ENCODE data around the gene TBL3. TPM values are rescaled to one million over a fixed set of nuclear protein-coding genes. Genes with fewer than 3 reads are reported as not detected.

Gene TBL3
- 45.9 and 54.2 TPM in 2 replicates for total RNA-seq

GRCh38 chr16:1971796-1972489, at the start of gene TBL3:
Gene TBL3, plus strand, starts transcription at chr16:1972053. Its CDS starts 112 bp downstream, at chr16:1972165.

GRCh38 chr16:1942810-1943726, 28.8 kb upstream of the TBL3 start, which contains the start of gene MSRB1:
Gene MSRB1, minus strand, starts transcription at chr16:1943199. Its CDS starts 43 bp downstream, at chr16:1943156.

GRCh38 chr16:1959269-1960039, 12.4 kb upstream of the TBL3 start, which contains the start of gene NDUFB10:
Gene NDUFB10, plus strand, starts transcription at chr16:1959538. Its CDS starts 87 bp downstream, at chr16:1959625.

GRCh38 chr16:1964506-1965395, 7.1 kb upstream of the TBL3 start, which contains the start of gene RPS2:
Gene RPS2, minus strand, starts transcription at chr16:1964826. Its CDS starts 201 bp downstream, at chr16:1964625.

GRCh38 chr16:1966460-1966859, 5.4 kb upstream of the TBL3 start, which contains the start of gene RNF151:
Gene RNF151, plus strand, starts transcription at chr16:1966856. Its CDS starts 26 bp downstream, at chr16:1966882.

GRCh38 chr16:1981398-1981836, 9.6 kb downstream of the TBL3 start, which contains the start of gene NOXO1:
Gene NOXO1, minus strand, starts transcription at chr16:1981469. Its CDS starts 290 bp downstream, at chr16:1981179.

GRCh38 chr16:1983544-1984346, 11.9 kb downstream of the TBL3 start, which contains the start of gene GFER:
Gene GFER, plus strand, starts transcription at chr16:1984193. Its CDS starts 26 bp downstream, at chr16:1984219.

GRCh38 chr16:1989209-1990100, 17.6 kb downstream of the TBL3 start, which contains the start of gene SYNGR3:
Gene SYNGR3, plus strand, starts transcription at chr16:1989970. Its CDS starts 133 bp downstream, at chr16:1990103.

GRCh38 chr16:2009791-2010510, 38.1 kb downstream of the TBL3 start, which contains the start of gene ZNF598:
Gene ZNF598, minus strand, starts transcription at chr16:2009821.

GRCh38 chr16:2019518-2019920, 47.7 kb downstream of the TBL3 start, which contains the start of gene NPW:
Gene NPW, plus strand, starts transcription at chr16:2019785.

GRCh38 chr16:2026461-2027023, 54.7 kb downstream of the TBL3 start, which contains the start of gene NHERF2:
Gene NHERF2, plus strand, starts transcription at chr16:2026902. Its CDS starts 104 bp downstream, at chr16:2027006.

Small RNA genes within 50 kb of the gene (small RNA-seq; reads per million reads assigned to genes)
- not detected for gene AC005363.2
- not detected for gene RN7SL219P
- not detected for gene SNORA10
- gene SNORA64: not detected

Other genes starting within 250 kb of the TBL3 start
- 32.4 and 54.5 TPM in 2 replicates for gene NME3, start 200.5 kb upstream of the TBL3 start, total RNA-seq
- 10.6 and 14.0 TPM in 2 replicates for gene EME2, start 199.2 kb upstream of the TBL3 start, total RNA-seq
- gene MRPS34, start 198.9 kb upstream of the TBL3 start, total RNA-seq: 69.7 and 78.7 TPM in 2 replicates
- gene SPSB3, start 189.5 kb upstream of the TBL3 start, total RNA-seq: 38.2 and 48.7 TPM in 2 replicates
- gene NUBP2, start 189.1 kb upstream of the TBL3 start, total RNA-seq: 90.8 and 92.0 TPM in 2 replicates
- not detected in 2 replicates for gene IGFALS, start 178.3 kb upstream of the TBL3 start, total RNA-seq
- gene HAGH, start 145.2 kb upstream of the TBL3 start, total RNA-seq: 50.9 and 62.7 TPM in 2 replicates
- gene FAHD1, start 144.8 kb upstream of the TBL3 start, total RNA-seq: 76.4 and 86.2 TPM in 2 replicates
- gene MEIOB, start 99.9 kb upstream of the TBL3 start, total RNA-seq: not detected in 2 replicates
- gene HS3ST6, start 53.6 kb upstream of the TBL3 start, total RNA-seq: not detected in 2 replicates
- gene MSRB1, start 28.9 kb upstream of the TBL3 start, total RNA-seq: 20.5 and 21.6 TPM in 2 replicates
- not detected in 2 replicates for gene RPL3L, start 17.4 kb upstream of the TBL3 start, total RNA-seq
- 118 and 137 TPM in 2 replicates for gene NDUFB10, start 12.5 kb upstream of the TBL3 start, total RNA-seq
- gene RPS2, start 7.2 kb upstream of the TBL3 start, total RNA-seq: 2,303 and 3,069 TPM in 2 replicates
- not detected in 2 replicates for gene RNF151, start 5.2 kb upstream of the TBL3 start, total RNA-seq
- gene NOXO1, start 9.4 kb downstream of the TBL3 start, total RNA-seq: 0.33 TPM in 1 of 2 replicates, not detected in the other
- 11.9 and 15.7 TPM in 2 replicates for gene GFER, start 12.1 kb downstream of the TBL3 start, total RNA-seq
- 1.9 and 6.9 TPM in 2 replicates for gene SYNGR3, start 17.9 kb downstream of the TBL3 start, total RNA-seq
- gene ZNF598, start 37.8 kb downstream of the TBL3 start, total RNA-seq: 29.7 and 33.1 TPM in 2 replicates
- gene NPW, start 47.7 kb downstream of the TBL3 start, total RNA-seq: 0.98 and 1.1 TPM in 2 replicates
- gene NHERF2, start 54.8 kb downstream of the TBL3 start, total RNA-seq: 40.5 and 82.0 TPM in 2 replicates
- 17.9 and 28.1 TPM in 2 replicates for gene NTHL1, start 75.8 kb downstream of the TBL3 start, total RNA-seq
- gene TSC2, start 75.9 kb downstream of the TBL3 start, total RNA-seq: 67.1 and 86.9 TPM in 2 replicates
- gene PKD1, start 163.8 kb downstream of the TBL3 start, total RNA-seq: 64.7 and 80.0 TPM in 2 replicates
- gene RAB26, start 176.6 kb downstream of the TBL3 start, total RNA-seq: 0.65 and 0.86 TPM in 2 replicates
- gene TRAF7, start 183.7 kb downstream of the TBL3 start, total RNA-seq: 117 and 169 TPM in 2 replicates
- under 0.01 TPM in 2 replicates for gene CASKIN1, start 224.6 kb downstream of the TBL3 start, total RNA-seq
- 36.4 and 40.5 TPM in 2 replicates for gene MLST8, start 233.4 kb downstream of the TBL3 start, total RNA-seq
- gene BRICD5, start 238.8 kb downstream of the TBL3 start, total RNA-seq: 0.98 and 2.1 TPM in 2 replicates
- gene PGP, start 242.8 kb downstream of the TBL3 start, total RNA-seq: 20.3 and 21.9 TPM in 2 replicates

Data from vein endothelial cell (primary cell).